ENCODE data around the gene RNF220. TPM values are rescaled to one million over a fixed set of nuclear protein-coding genes. Genes with fewer than 3 reads are reported as not detected.

RNF220 gene
- polyA plus RNA-seq, 1 donor (not counting 4 experiments of a cell fraction or from before 2014, with no cell fraction given): 42.7 TPM

- H3K9ac ChIP-seq (ENCODE audit: control insufficient read depth, extremely low read depth, insufficient read depth, low read length): no peak overlapping the region
- no peaks in the 10 kb centered on the region for H3K36me3 ChIP-seq (ENCODE audit: control insufficient read depth in 2 of 2, extremely low read depth in 1 of 2, insufficient read depth in 2 of 2, low read length in 2 of 2)
- H3K27me3 ChIP-seq (ENCODE audit: control insufficient read depth, extremely low read depth, insufficient read depth, low read length): peaks cover 78% of the 10 kb centered on the region
- no peak overlapping the region for H3K27ac ChIP-seq (ENCODE audit: control insufficient read depth, insufficient read depth, low read length)
- DNase-seq (ENCODE audit: low read depth, low spot score): no peak
- no peaks in the 10 kb centered on the region for H3K79me2 ChIP-seq (ENCODE audit: control insufficient read depth, insufficient read depth, low read length)
- peaks cover 2% of the 10 kb centered on the region for H4K20me1 ChIP-seq (ENCODE audit: control insufficient read depth, extremely low read depth, insufficient read depth, low read length)
- no peak overlapping the region for H3K4me3 ChIP-seq (ENCODE audit: control insufficient read depth in 2 of 3, extremely low read depth in 1 of 3, insufficient read depth in 2 of 3, low read depth in 1 of 3, low read length in 3 of 3)
- TF ChIP-seq CTCF (optimal IDR thresholded peaks at IDR 0.05 in 1 of 3, IDR thresholded peaks at IDR 0.05 in 1 of 3, conservative IDR thresholded peaks at IDR 0.05 in 1 of 3; ENCODE audit: extremely low read depth in 1 of 3, insufficient read depth in 2 of 3, low read length in 3 of 3) (no peak), EZH2 (IDR thresholded peaks at IDR 0.05; ENCODE audit: low read length) (peak; percentile 64)
- no peak overlapping the region for H2AFZ ChIP-seq (ENCODE audit: control insufficient read depth, low read length)
- no peaks in the 10 kb centered on the region for H3K9me3 ChIP-seq (ENCODE audit: control insufficient read depth, low read depth, low read length)
- no peaks in the 10 kb centered on the region for H3K4me1 ChIP-seq (ENCODE audit: control insufficient read depth, extremely low read depth, insufficient read depth, low read length)
- FAIRE-seq: no peak
- dilution Hi-C loops (cut with MboI; ENCODE audit: extremely low pct_ligation_motif_present, low sequenced_read_pairs): no loop called here
- H3K4me2 ChIP-seq (ENCODE audit: control insufficient read depth, extremely low read depth, insufficient read depth, low read depth, low read length): peak overlapping the region; percentile 94
- no peaks in the 10 kb centered on the region for H3K9me1 ChIP-seq (ENCODE audit: control insufficient read depth, extremely low read depth, insufficient read depth, low read length)
Measured at GRCh38 chr1:44407430-44408211, 2.6 kb downstream of the RNF220 start.

GRCh38 chr1:44408212-44408582 lies 3.1 kb downstream of the RNF220 start:
- H3K4me2 ChIP-seq (ENCODE audit: control insufficient read depth, extremely low read depth, insufficient read depth, low read depth, low read length): no peak overlapping the region
- no peaks in the 10 kb centered on the region for H3K4me1 ChIP-seq (ENCODE audit: control insufficient read depth, extremely low read depth, insufficient read depth, low read length)
- dilution Hi-C loops (cut with MboI; ENCODE audit: extremely low pct_ligation_motif_present, low sequenced_read_pairs): no loop called here
- TF ChIP-seq EZH2 (IDR thresholded peaks at IDR 0.05; ENCODE audit: low read length) (peak; percentile 72), CTCF (optimal IDR thresholded peaks at IDR 0.05 in 1 of 3, IDR thresholded peaks at IDR 0.05 in 1 of 3, conservative IDR thresholded peaks at IDR 0.05 in 1 of 3; ENCODE audit: extremely low read depth in 1 of 3, insufficient read depth in 2 of 3, low read length in 3 of 3) (no peak)
- FAIRE-seq (no peak), DNase-seq (ENCODE audit: low read depth, low spot score) (no peak)
- H3K79me2 ChIP-seq (ENCODE audit: control insufficient read depth, insufficient read depth, low read length): no peaks in the 10 kb centered on the region
- H3K4me3 ChIP-seq (ENCODE audit: control insufficient read depth in 2 of 3, extremely low read depth in 1 of 3, insufficient read depth in 2 of 3, low read depth in 1 of 3, low read length in 3 of 3): no peak overlapping the region
- no peaks in the 10 kb centered on the region for H3K36me3 ChIP-seq (ENCODE audit: control insufficient read depth in 2 of 2, extremely low read depth in 1 of 2, insufficient read depth in 2 of 2, low read length in 2 of 2)
- H3K27me3 ChIP-seq (ENCODE audit: control insufficient read depth, extremely low read depth, insufficient read depth, low read length): peaks cover 84% of the 10 kb centered on the region
- H3K9ac ChIP-seq (ENCODE audit: control insufficient read depth, extremely low read depth, insufficient read depth, low read length): no peak overlapping the region
- no peaks in the 10 kb centered on the region for H3K9me1 ChIP-seq (ENCODE audit: control insufficient read depth, extremely low read depth, insufficient read depth, low read length)
- peaks cover 2% of the 10 kb centered on the region for H4K20me1 ChIP-seq (ENCODE audit: control insufficient read depth, extremely low read depth, insufficient read depth, low read length)
- no peak overlapping the region for H2AFZ ChIP-seq (ENCODE audit: control insufficient read depth, low read length)
- H3K27ac ChIP-seq (ENCODE audit: control insufficient read depth, insufficient read depth, low read length): no peak overlapping the region
- no peaks in the 10 kb centered on the region for H3K9me3 ChIP-seq (ENCODE audit: control insufficient read depth, low read depth, low read length)
